ENCODE measurements around the gene GRM4.

Gene GRM4

DNA sequence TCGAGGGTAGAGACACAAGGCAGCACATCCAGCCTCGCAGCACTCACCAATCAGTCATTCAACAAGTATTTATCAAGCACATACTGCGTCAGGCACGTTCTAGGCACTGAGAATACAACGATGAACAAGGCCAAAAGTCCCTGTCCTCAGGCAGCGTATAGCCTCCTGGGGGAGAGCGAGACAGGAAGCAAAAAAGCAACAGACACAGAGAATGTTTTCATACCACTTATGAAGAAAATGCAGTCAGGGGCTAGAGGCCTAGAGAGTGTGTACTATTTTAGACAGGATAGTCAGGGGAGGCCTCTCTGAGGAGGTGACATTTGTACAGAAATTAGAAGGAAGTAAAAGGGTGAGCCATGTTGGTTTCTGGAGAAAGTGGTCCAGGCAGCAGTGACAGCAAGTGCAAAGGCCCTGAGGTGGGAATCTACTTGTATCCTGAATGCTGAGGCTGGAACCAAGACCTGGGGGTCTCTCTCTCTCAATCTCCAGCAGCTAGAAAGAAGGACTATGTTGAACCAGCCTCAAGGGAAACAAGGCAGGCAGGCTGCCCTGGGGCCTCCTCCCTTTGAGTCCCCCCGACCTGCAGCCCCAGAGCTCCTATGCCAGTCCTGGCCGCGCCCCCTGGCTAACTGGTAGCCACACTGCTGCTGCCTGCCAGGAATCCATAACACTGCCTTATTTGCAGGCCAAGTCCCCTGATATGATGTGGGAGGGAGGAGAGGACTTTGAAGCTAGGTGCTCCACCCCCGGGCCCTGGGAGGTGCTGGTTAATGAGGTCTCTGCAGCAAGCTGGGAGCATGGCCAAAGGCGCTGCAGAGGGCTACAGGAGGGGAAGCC lies 151.2 kb downstream of the GRM4 start:
- DNase-seq (ENCODE audit: low spot score): no peak

DNA sequence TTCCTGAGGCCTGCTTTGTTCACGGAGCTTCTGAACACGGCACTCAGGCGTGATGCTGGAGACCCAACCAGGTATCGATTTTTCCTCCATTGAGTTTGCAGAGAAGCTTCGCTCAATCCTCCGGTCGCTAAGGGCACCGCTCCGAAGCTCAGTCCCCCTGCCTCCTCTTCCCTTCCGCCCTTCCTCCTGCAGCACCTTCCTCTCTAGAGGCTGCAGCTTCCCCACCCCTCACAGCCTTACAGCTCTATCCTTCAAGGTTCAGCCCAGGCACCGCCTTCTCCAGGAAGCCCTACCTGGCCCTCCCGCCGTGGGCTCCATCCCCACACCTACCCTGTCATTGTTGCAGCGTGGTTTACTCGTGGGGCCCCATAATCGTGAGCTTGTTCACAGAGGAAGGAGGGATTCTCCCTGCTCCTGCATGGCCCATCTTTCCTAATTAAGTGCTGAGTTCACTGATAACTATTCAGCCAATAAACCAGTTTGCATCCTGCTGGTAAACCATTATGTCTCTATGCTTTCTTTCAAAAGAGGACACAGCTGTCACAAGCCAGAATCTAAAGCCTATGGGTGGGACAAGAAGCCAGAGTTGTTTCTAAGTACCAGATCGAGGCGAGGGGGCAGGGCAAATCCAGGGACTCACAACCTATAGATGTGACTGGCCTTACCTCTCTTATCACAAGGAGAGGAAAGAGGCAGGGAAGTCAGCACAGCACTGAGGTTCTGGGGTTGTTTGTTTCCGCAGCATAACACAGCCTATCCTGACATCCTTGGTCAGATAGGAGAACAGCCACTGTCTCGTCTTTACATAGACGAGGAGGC lies 152.0 kb downstream of the GRM4 start:
- DNase-seq (ENCODE audit: low spot score): no peak

DNA sequence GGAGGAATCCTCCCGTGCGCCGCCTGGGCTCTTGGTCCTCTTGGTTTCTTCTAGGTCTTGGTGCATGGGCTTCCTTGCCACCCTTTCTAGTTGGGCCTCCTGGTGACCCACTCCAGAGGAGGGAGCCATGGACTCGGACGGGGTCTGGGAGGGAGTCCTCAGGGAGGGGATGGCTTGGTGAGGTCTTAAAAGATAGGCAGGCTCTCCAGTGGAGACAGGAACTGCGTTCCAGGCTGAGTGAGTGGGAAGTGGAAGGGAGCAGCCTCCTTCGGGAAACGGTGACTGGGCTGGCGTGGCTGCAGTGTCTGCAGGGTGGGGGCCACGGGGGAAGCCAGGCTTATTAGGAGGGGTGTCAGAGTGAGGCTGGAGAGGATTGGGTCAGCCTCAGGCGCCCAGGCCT lies 152.8 kb downstream of the GRM4 start:
- no peak for DNase-seq (ENCODE audit: low spot score)

DNA sequence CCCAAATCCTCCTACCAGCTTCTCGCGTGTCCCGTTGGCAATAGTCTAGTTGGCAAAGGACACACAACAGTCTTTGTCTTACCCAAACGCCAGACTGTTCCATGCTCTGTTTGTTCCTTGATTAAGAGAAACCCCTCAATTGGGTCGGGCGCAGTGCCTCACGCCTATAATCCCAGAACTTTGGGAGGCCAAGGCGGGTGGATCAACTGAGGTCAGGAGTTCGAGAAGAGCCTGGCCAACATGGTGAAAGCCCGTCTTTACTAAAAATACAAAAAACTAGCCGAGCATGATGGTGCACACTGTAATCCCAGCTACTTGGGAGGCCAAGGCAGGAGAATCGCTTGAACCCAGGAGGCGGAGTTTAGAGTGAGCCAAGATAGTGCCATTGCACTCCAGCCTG lies 153.7 kb downstream of the GRM4 start:
- DNase-seq (ENCODE audit: low spot score): no peak

DNA sequence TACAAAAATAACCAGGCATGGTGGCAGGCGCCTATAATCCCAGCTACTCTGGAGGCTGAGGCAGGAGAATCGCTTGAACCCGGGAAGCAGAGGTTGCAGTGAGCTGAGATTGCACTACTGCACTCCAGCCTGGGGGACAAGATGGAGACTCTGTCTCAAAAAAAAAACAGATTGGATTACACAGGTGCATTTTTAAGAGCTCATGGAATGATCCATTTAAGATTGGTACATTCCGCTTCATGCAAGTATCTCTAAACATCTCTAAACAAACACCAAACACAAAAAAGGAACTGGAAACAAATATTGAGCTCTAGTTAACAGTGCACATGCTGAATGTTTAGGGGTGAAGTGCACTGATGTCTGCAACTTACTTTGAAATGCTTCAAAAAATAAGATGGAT lies 154.3 kb downstream of the GRM4 start:
- DNase-seq (ENCODE audit: low spot score): no peak

DNA sequence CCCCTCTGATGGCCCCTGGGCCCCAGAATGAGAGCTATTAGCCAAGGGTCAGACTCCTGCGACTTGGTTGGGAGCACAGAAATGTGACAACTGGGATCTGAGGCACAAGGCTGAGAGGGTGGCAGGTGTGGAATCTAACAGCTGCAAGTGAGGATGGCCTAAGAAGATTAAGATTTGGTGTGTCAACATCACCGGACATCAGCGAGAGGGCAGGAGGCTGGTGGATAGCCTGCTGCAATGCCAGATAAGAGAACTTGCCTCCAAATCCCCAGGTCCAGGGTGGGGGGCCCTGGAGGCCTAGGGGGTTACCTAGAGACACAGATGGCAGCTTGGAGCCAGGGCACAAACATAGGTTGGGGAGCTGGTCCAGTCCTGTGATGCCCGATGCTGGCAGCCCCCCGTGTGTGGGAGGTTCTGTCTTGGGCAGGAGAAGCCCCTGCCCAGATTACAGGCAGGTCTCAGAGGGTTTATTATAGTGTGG lies 155.8 kb downstream of the GRM4 start:
- no peak for DNase-seq (ENCODE audit: low spot score)

DNA sequence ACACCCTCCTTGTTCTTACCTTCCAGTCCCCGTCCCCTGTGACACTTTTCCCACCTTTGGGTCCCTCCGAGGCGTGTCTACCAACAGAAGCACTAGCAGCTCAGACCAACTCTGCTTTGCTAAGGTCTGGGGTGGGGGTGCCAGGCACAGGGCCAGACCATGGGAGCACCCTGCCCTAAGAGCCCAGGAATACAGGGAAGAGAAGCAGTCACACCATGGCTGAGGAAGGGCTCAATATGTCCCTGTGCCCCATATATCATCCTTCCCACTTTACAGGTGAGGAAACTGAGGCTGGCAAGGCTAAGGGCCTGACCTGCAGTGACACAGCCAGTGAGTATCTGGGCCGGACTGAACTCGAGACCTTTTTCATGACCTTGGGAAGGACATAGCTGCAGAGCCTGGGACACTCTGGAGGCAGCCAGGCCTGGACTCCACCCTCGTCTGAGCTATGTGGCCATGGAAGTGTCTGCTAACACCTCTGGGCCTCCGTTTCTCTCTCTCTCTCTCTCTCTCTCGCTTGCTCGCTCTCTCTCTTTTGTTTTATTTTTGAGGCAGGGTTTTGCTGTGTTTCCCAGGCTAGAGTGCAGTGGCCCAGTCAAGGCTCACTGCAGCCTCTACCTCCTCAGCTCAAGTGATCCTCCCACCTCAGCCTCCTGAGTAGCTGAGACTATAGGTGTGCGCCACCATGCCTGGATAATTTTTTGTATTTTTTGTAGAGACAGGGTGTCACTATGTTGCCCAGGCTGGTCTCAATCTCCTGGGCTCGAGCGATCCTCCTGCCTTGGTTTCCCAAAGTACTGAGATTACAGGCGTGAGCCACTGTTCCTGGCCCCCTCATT lies 156.7 kb downstream of the GRM4 start:
- DNase-seq (ENCODE audit: low spot score): no peak

DNA sequence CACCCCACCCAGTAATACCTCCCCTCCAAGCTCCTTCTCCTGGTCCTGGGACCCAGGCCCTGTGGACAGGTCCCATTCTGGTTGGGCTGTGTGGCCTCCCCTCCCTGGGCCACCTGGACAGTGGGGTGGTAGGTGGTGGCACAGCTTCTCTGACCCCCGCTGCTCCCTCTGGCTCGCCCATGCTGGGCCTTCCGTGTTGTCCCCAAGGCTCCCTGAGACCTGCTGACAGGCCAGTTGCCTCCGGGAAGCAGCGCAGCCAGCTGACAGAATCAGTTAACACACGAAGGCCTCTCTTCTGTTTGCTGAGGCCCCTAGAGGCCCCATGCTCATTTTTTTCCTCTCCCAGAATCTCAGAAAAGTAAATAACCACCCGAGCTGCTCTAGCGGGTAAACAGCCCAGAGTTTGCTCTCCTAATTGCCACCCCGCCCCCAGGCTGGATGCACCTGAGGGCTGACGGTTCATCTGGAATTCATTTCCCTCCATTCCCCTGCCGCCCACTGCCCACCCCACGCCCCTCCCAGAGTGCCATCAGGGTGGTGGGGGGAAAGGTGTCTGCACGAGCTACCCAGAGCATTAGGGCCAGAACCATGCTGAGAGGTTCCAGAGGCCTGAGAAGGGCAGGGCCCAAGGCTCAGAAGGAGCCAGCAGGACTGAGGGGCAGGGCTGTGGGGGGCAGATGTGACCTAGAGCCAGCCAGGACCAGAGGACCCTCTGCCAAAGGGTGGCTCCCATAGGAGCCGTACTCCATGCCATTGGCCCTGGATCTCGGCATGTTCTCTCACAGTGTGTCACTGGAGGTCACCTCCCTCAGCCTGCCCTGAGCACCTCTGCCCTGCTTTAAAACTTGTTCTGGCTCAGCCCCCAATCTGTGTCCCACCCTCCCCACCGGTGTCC lies 157.5 kb downstream of the GRM4 start:
- DNase-seq (ENCODE audit: low spot score): no peak

DNA sequence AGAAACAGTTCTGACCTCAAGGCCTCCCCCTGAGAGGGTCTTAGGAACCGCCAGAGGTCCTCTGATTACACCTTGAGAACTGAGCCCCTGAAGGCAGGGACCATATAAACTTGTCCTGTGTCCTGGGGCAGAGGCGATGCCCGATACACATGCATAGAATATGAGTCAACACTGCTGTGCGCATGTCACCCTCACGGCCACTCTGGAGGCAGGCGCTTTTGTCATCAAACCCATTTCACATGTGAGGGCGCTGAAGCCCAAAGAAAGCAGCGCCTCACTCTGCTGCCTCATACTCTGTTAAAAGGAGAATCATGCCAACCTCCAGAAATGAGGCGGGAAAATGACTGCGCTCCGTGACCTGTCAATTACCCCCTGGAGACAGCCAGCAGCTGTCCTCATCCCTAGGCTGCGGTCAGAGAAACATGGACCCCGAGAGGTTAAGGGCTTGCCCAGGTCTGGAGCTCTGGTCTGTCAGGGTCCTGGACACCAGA lies 158.3 kb downstream of the GRM4 start:
- DNase-seq (ENCODE audit: low spot score): no peak

DNA sequence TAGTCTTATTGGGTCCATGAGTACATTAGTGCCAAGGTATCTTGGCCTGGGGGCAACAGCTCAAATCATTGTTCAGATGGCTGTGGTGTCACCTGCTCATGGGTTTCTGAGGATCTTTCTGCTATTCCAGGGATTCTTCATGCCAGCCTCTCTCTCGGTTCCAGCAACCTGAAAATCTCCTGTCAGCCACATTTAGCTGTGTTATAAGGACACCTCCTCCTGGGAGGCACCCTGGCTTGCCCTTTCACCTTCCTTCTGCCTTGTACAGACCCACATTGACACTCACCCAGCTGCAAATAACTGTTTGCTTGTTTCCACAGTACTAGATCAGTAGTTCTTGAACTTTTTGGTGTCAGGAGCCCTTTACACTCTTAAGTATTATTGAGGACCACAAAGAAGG lies 159.9 kb downstream of the GRM4 start:
- no peak for DNase-seq (ENCODE audit: low spot score)

DNA sequence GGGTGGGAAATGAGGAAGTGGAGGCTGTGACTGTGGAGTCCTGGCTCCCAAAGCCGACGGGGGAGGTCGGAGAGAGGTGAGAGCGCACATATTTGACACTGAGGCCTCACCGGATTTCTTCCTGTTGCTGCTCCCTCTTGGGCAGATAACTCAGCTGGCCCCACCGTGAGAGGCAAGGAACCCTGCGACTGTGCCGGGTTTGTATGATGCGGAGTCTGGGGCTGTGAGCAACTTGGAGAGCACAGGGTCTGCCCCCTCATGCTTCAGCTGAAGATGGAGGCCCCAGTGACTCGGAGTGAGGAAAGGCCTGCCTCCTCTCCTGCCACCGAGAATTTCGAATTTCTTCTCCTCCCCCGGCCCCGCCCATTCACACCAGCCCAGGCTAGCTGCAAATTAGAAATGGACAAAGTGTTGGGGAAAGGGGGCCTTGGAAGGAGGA lies 160.6 kb downstream of the GRM4 start:
- DNase-seq (ENCODE audit: low spot score): no peak

DNA sequence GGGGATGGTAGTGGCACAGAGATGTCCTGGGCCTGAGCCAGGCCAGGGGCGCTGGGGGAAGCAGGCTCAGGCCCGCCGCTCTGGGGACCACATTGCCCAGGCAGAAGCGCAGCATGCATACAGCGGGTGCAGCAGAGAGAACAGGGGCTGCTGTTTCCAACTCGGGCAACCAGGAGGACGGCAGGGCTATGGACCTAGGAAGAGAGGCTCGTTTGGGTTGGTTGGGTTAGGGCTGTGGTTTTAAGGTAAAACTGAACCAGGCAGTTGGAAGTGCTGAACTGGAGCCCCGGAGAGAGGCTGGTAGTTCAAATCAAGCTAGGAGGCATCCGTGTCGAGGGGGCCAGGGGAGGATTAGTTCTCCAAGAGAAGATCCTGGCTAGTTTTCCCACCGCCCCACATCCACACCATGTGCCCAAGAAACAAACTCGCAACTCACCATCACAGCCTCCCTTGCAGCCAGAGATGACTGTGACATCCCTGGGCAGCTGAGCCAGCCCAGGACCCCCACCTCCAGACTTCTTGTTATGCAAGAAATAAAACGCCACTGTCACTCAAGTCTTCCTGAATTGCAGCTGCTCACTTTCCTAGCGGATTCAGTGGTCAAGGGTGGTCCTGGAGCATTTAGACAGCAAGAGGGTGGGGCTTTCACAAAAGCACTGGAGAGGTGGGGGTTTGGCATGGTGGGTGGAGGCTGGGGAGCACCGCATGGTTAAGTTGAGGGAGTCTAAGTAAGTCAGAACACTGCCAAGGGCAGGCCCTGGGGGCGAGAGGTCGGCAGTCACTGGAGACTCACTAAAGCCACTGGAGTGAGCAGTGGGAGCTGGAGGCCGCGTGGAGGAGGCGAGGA lies 161.2 kb downstream of the GRM4 start:
- no peak for DNase-seq (ENCODE audit: low spot score)

DNA sequence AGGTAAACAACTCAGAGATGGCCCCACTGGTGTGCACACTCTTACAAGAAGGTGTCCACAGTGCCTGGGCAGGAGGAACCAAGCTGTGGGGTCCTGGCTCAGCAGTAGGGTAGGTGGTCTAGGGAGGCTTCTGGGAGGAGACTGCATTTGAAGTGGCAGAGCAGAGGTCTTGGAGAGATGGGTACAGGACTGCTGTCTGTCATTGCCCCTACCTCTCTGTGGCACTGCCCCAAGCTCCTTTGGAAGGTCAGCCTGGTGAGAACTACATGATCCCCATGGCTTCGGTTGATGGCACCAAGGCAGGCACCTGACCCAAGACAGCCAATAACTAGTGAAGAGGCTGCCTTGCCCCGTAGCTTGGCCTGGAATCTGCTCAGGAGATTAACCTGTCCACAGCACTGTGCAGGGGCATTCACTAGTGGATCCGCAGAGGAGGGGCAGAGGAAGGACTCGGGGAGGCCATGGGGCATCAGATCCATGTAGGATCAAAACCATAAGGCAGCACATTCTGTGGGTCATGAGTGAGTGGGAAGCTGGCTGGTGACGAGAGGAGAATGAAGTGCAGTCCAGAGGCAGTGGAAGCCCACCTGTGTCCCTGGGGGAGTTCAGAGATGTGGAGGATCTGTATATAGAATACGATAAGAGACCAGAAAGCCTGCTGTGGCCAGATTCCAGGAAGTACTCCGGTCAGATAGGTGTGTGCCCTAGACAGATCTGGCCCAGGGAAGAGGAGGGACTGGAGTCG lies 162.0 kb downstream of the GRM4 start:
- no peak for DNase-seq (ENCODE audit: low spot score)

DNA sequence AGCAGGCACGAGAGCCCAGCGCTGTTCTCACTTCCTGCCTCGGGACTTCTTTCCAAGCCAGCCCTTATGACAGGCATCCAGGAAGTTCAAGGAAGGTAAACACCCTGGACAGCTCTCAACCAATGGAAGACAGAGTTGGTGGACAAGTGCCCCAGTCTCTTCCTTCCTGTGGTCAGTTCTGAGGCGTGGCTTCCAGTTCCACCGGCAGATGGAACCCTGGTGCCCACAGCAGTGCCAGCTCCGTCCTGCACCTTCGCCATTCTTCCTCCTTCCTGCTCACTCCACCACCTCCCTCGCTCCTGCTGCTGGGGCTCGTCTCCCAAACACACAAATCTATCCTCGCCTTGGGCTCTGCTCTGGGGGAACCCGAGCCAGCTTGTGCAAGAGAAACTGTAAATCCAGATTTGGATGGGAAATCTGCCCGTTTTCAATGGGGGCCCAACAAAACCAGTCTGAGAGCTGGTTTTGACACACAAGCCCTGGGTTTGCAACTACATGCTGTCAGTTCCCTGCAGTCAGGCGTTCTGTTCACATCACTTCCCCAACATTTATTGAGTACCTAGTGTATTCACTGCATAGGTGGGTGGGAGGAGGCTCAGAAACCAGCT lies 162.7 kb downstream of the GRM4 start:
- peak; percentile 60 for DNase-seq (ENCODE audit: low spot score)

DNA sequence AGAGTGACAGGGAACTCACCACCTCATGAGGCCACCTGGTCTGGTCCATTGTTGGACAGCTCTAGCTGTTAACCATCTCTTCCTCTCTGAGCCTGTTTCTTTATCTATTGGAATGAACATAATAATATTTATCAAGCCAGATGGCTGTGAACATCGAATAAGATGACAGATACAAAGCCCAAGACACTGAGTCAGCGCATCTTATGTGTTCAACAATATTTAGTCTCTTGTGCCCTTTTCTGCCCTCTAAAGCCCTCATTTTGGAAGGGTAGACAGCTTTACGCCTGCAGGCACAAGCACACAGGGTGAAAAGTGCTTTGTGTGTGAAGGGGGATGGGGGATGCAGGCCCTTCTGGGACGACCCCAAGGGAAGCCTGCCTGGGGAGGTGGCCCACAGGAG lies 164.0 kb downstream of the GRM4 start:
- no peak for DNase-seq (ENCODE audit: low spot score)

DNA sequence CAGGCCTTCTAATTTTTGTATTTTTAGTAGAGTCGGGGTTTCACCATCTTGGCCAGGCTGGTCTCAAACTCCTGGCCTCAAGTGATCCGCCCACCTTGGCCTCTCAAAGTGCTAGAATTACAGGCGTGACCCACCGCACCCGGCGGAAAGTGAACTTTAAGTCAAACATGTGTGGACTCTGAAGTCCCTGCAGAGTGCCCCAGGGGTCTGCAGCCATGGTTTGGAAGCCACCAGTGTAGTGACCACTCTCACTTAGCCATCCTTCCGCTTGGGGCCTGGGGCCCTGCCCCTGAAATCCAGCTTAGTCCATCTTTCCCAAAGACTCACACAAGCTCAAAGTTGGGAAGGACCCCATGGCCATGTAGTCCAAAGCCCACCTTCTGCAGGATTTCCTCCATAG lies 164.5 kb downstream of the GRM4 start:
- no peak for DNase-seq (ENCODE audit: low spot score)

DNA sequence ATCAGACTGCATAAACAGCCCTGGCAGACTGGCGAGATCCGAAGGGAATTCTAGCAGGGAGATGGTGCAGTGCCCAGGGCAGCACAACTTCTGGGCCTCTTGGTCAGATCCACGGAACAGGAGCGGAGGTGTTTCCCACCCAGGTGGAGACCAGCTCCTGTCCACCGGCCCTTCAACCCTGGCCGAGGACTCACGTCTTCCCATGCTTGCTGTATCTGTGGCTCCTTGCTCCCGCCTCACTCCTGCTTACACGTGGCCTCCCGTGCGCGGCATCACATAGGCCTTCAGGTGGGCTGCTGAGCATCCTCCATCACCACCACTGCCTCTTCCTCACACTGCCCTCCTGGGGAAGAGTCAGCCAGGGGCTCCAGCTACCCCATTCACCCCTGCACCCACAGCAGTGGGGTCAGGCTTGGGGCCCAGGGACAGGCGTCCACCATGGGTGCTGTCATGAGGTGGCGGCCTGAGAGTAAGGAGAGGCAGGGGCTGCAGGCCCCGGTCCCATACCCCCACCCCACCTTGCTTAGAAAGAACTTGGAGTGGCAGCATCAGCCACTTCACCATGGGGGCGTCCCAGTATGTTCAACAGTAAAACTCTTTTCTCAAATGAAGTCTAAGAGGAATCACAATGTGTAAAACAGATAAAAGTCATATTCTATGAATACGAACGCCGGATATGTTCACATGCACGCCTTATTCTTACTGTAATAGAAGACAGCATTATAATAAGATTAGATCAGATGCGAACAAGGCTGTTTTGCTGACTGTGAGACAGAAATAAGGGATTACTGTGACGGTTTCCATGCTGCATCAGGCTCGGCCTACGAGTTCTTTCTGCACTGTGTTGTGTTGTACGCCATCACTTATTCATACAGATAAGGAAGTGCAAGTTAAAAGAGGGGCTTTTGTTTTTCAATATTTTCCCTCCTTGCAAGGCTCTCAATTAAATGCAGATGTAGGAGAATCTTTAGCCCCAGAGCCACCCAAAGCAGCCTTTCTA lies 165.4 kb downstream of the GRM4 start:
- DNase-seq (ENCODE audit: low spot score): no peak

DNA sequence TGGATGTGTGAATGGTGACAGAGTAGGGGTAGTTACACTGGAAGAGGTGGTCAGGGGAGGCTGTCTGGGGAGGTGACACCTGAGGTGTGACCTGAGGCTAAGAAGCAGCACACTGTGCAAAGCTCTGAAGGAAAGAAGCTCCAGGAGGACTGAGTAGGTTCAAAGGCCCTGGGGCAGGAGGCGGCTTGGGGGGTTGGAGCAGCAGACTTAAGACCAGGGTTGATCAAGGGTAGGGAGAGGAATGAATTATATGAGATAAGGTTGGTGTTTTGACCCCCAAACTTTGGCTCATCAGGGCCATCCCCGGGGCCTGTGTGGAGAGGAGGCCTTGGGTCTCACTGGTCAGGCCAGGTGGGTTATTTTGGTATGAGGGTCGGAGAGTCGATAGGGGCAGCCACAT lies 166.1 kb downstream of the GRM4 start:
- DNase-seq (ENCODE audit: low spot score): no peak
